ENCODE measurements around the gene RBP5.

DNA sequence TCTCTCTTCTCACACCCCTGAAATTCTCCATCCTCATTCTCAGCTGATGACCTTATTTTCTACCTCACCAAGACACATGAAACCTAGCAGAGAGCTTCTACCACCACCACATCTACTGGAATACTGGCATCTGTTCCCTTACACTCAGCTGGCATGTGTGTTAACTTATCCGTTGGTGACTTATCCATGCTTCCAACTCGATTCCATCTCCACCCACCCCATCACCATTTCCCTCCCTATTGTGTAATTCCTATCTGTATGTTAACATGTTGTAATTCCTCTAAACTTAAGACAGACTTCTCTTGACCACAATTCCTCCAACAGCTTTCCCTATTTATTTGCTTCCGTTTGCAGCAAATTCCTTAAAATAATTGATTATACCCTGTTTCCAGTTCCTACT is 52.8 kb downstream of the RBP5 start:
- TF ChIP-seq, protein P1, sequence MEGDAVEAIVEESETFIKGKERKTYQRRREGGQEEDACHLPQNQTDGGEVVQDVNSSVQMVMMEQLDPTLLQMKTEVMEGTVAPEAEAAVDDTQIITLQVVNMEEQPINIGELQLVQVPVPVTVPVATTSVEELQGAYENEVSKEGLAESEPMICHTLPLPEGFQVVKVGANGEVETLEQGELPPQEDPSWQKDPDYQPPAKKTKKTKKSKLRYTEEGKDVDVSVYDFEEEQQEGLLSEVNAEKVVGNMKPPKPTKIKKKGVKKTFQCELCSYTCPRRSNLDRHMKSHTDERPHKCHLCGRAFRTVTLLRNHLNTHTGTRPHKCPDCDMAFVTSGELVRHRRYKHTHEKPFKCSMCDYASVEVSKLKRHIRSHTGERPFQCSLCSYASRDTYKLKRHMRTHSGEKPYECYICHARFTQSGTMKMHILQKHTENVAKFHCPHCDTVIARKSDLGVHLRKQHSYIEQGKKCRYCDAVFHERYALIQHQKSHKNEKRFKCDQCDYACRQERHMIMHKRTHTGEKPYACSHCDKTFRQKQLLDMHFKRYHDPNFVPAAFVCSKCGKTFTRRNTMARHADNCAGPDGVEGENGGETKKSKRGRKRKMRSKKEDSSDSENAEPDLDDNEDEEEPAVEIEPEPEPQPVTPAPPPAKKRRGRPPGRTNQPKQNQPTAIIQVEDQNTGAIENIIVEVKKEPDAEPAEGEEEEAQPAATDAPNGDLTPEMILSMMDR (IDR thresholded peaks at IDR 0.05; ENCODE audit: low read depth, low read length), result no peak
- no peak for TF ChIP-seq POLR2A (IDR thresholded peaks at IDR 0.05; ENCODE audit: extremely low read depth, insufficient read length)
- TF ChIP-seq, protein P2, sequence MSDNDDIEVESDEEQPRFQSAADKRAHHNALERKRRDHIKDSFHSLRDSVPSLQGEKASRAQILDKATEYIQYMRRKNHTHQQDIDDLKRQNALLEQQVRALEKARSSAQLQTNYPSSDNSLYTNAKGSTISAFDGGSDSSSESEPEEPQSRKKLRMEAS (IDR thresholded peaks at IDR 0.05; ENCODE audit: low read depth, low read length), result no peak
